Fibroblast of lung (primary cell): ENCODE measurements around the gene WDR46.
"Not testable (repeated sequence)": the region's sequence is repeated elsewhere in the genome, so short reads cannot be mapped to it uniquely, and the experiment has no call there.

Experiments
- CTCF ChIP-seq, 2 donors: IDR thresholded peaks in 1 of 2; conservative IDR thresholded peaks in 1 of 2; 1 replicate in 1 of 2; 2 replicates in 1 of 2; pipeline ENCODE4 v1.5.1; 2011 to 2012; ENCODE audit warnings: low read length in 2 of 2, control low read depth in 1 of 2, inconsistent platforms in 1 of 2, low read depth in 1 of 2, mild to moderate bottlenecking in 1 of 2
- EZH2 ChIP-seq: IDR thresholded peaks from 2 replicates; pipeline ENCODE4 v1.5.1; 2012; ENCODE audit warnings: low read length, control low read depth, mild to moderate bottlenecking; ENCODE audit errors: missing control alignments

- not testable (repeated sequence) for TF ChIP-seq CTCF (conservative IDR thresholded peaks at IDR 0.05 in 1 of 2, IDR thresholded peaks at IDR 0.05 in 1 of 2; ENCODE audit: low read depth in 1 of 2, low read length in 2 of 2); EZH2
These were observed 26.5 kb downstream of the WDR46 start for GRCh38 chr6:33262490-33262889.
